Measurements from ENCODE around the gene TNIK. TPM values are rescaled to one million over a fixed set of nuclear protein-coding genes. Genes with fewer than 3 reads are reported as not detected.

Gene TNIK
- total RNA-seq, 1 donor from 2014 or later: 76.7 TPM

- no peak for DNase-seq
Observed at GRCh38 chr3:171336406-171336805, 123.8 kb downstream of the TNIK start.

DNA sequence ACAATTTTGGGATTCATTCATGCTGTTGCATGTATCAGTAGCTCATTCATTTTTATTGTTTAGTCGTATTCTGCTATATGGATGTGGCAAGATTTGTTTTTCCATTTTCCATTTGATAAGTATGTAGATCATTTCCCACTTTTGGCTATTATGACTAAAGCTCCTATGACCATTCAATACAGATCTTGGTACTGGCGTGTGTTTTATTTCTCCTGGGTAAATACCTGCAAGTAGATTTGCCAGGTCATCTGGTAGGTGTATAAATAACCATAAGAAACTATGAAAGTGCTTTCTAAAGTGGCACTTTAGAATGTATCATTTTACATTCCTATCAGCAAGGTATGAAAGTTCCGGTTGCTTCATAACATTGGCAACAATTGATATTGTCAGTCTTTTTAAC is 124.6 kb downstream of the TNIK start:
- DNase-seq: no peak

- DNase-seq: no peak
Observed at GRCh38 chr3:171334465-171334811, 125.8 kb downstream of the TNIK start.

- DNase-seq: no peak
Observed at GRCh38 chr3:171333784-171334464, 126.3 kb downstream of the TNIK start.

GRCh38 chr3:171330938-171331337 is 129.3 kb downstream of the TNIK start:
- no peak for DNase-seq

GRCh38 chr3:171329746-171330145 is 130.5 kb downstream of the TNIK start:
- DNase-seq: no peak

DNA sequence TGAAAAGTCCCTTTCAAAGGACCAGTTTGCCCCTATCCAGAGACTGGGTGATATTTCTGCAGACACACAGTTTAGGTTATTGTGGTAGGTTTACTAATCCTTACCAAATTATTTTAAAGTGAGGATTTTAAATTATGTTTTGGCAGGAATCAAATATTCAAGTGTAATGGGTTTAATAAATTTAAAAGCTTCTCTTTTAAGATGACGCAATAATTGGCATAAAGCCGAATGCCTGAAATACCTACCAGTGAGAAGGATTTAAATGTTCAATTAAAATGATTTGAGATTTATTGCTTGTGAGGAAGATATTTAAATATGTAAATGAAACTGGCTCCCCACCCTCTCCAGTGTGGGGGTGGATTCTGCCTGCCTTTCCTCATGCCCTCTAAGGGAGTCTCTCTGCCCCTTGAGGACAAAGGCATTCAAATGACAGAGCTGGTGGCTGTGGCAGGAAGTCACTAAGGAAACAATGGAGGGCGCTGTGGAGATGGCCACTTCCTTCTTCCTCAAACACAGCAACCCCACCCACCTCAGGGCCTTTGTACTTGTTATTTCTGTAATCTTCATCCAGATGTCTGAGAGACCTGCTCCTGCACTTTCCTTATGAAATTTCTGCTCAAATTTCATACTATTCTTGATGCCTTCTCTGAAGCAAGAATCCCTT is 131.7 kb downstream of the TNIK start:
- no peak for DNase-seq

DNA sequence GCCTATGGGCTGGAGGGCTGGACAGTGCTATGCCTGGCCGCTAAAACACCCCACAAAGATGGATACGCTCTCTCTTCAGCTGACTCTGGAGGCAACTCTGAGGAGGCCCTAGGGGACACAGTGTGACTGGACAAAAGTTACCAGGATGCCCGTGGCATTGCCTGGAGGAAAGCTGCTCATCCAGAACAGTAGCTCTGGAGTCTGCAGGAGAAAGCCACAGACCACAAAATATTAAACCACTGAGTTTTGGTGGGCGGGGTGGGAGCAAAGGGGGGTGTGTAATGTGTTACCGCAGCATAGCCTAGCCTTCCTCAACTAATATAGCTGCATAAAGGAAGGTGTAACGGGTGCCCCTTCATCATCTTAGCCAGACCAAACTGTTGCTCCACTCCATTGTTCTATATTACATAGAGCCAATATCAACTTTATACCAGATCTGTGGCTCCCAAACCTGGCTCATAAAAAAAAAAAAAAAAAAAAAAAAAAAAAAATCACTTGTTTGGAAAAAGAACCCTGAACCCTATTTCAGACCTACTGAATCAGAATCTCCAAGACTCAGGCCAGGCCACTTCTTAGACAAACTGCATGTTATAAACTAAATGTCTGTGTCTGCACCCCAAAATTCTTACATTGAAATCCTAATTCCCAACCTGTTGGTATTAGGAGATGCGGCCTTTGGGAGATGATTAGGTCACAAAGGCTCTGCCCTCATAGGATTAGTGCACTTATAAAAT is 132.6 kb downstream of the TNIK start:
- no peak for DNase-seq

- no peak for DNase-seq
Observed at GRCh38 chr3:171326717-171327440, 133.3 kb downstream of the TNIK start.

- no peak for DNase-seq
Observed at GRCh38 chr3:171323938-171324536, 136.2 kb downstream of the TNIK start.

DNA sequence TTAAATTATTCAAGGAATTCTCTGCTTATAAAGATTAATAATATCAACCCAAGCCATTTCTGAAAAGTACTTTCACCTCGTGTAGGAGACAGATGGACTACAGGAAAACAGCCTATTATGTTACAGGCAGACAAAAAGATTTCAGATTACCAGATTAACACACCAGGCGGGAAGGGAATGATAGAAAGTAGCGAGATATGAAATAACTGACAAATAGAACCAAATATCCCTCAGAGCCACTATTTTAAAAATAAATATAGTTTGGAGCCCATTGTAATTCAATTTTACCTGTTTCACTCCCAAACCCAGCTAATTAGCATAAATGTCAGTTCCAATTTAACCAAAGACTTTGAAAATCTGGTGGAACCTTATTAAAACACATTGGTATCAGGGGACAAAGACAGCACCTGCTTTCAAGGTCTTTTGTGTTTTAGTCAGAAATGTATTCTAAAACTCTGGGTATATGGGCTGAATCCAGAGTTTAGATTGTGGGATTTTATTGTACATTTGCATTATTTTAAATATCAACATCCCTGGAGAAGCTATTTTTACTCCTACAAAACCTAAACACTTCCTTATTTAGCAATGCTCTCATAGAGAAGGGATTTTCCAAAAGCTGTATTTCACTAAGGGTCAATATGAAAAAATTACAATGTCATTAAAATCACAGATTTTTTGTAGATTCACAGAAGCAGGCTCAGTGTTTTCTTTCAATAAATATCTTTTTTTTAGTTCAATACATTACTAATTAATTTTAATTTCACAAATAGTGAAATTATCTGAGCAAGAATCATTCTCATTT is 138.4 kb downstream of the TNIK start:
- no peak for DNase-seq

- no peak for DNase-seq
Observed at GRCh38 chr3:171320750-171321558, 139.3 kb downstream of the TNIK start.

DNA sequence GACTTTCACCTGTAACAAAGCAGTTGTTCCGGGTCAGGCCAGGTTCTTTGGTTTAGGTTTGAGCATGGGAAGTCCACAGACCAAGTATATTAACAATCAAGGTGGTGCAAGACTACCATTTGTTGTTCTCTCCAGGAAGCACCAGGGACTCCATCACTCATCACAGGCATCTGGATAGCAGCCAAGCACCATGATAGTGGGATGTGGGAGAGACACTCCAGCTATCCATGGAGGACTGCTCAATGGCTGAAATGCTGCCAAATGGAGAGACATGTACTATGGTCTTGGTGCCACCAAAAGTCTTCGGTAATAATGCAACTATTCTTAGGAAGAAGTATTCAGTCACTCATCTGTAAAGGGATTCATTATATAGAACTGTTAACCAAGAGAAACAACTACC is 143.0 kb downstream of the TNIK start:
- no peak for DNase-seq

DNA sequence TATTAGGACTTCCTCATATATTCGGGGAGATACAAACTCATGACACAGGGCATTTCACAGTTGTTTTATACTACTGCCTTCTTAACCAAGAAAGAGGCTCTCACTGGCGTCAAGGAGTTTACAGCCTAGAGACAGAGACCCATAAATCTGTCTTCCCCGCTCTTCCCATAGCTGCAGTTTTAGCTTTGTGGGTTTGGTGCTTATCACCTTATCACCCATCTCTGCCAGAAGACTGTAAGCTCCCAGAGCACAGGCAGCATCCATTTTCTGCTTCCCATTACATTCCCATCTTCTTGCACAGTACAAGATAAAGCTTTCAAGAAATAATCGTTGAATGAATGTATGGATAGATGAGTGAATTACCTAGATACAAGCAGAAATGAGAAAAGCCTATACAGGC is 144.3 kb downstream of the TNIK start:
- no peak for DNase-seq

- DNase-seq: no peak
Observed at GRCh38 chr3:171315101-171315500, 145.1 kb downstream of the TNIK start.

GRCh38 chr3:171314341-171314740 is 145.9 kb downstream of the TNIK start:
- no peak for DNase-seq

GRCh38 chr3:171313702-171314101 is 146.5 kb downstream of the TNIK start:
- no peak for DNase-seq

DNA sequence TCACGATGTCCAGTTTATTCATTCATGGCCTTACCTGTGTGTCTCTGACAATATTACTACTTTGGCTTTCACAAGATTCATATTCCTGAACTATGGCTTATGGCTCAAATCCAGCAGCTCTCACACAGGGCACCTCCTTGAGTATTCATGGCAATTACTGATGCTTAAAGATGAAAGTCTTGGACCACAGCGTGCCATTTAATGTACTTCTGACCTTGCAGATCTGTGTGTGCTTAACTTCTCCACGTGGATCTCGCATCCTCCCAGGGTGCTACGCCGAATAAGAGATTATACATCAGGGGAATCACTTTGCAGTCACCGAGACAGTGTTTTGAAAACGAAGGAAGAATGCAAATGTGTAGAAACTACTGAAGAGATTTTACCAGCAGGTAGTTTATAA is 147.5 kb downstream of the TNIK start:
- no peak for DNase-seq

DNA sequence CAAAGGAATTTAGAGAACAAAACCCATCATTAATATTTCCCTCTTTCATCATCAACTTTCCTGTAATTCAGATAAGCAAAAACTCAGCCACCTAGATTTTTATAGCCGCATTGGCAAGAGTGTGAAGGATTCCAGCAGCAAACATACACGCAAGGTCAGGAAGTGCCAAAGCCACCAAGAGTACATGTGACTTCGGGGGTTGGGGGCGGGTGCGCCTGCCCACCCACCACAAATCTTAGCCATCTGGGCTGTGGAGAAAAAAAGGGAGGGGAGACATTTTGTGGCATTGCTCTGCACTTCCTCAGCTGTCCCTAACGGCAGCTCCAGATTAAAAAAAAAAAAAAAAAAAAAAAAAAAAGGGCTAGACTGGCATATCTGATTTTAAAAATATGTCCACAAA is 148.4 kb downstream of the TNIK start:
- DNase-seq: no peak

- DNase-seq: no peak
Observed at GRCh38 chr3:171309906-171310359, 150.3 kb downstream of the TNIK start.

GRCh38 chr3:171307988-171308387 is 152.2 kb downstream of the TNIK start:
- no peak for DNase-seq
